Fibroblast of skin of left biceps (primary cell): Measurements from ENCODE around the gene NMT2.

Experiments
- DNase-seq, 2 experiments: peaks; one replicate each; pipeline ENCODE4 v3.0.0-alpha.2; 2013; ENCODE audit warnings: low read depth in 2 of 2

NMT2 gene

DNA sequence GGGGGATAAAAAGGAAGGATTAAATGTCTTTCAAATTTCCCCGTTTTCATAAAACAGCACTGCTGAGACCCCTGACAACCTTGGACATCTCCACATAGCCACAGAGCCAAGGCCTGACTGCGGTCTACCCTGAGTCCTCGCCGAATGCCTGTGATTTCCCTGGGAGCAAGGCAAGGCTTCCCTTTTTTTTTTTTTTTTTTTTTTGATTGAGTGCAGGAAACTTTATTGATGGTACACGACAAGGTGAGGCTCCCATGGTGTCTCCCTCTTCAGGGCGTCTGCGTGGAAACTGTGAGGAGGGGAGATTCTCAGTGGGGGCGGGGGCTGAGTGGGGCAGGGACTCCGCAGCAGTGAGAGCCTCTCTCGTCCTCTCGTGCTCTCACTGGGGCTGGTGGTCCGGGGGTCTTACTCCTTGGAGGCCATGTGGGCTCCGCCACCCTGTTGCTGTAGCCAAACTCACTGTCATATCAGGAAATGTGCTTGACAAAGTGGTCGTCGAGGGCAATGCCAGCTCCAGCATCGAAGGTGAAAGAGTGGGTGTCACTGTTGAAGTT lies 75.6 kb downstream of the NMT2 start:
- no peak for DNase-seq

DNA sequence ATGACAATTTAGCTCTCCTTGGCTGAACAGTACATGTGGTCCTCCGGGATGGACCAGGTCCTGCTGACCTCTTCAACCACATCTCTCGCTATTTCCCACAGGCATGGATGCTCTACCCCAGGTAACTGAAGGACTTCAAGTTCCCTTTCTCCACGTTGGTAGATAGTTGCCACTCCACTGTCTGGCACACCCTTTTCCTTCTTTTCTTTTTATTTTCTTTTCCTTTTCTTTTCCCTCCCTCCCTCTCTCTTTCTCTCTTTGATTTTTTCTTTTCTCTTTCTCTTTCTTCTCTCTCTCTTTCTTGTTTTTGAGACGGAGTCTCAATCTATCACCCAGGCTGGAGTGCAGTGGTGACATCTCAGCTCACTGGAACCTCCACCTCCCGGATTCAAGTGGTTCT lies 77.1 kb downstream of the NMT2 start:
- no peak for DNase-seq

DNA sequence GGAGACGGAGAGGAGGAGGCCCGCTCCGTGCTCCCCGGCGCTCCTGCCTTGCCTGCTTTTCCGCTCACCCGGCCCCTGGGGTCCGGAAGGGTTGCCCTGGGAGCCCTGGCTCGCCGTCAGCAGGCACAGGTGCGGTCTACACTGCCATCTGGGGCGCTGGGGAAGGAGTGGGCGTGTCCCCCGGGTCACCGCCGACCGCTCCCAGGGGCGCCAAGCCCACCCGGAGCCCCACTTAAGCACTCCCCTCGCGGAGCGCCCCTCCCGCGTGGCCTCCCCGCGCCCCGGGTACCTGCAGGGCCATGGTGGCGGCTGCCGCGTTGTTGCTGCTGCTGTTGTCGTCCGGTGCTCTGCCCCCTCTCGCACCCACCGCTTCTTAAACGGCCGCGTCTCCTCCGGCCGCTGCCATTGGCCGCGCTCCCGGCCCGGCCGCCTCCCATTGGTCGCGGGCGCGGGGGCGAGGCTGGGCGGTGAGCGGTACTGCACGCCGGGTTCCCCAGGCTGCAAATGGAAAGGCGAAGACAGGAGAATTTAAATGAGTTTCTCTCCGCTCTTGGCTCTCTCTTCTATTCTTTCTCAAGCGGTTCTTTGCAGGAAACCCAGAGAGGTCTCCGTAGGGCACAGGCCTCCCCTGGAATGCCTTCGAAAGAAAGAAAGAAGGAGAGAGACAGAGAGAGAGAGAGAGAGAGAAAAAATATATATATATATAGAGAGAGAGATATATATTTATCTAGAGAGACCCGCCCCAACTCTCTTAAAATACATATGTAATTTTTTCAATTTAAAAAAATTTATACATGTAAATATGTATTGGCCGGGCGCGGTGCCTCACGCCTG lies 79.8 kb downstream of the NMT2 start, which contains the start of gene ACBD7:
ACBD7 (minus strand) TSS at position 349 of the 834 bp plus-strand sequence; CDS start at position 301, 48 bp downstream.
- DNase-seq, result peak; percentile 12 to 17

DNA sequence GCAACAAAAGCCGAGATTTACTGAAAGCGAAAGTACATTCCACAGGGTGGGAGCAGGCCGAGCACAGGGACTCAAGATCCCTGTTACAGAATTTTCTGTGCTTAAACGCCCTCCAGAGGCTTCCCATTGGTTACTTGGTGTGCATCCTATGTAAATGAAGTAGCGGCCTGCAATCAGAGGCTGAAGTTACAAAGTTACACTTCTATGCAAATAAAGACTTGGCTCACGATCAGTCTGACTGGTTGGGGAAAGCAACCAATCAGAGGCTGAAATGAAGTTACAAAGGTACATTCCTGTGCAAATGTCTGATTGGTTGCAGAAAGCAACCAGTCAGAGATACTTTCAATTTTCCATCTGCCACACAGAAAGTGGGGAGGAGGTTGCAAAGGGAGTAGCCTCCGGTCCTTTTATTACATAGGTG lies 84.0 kb downstream of the NMT2 start:
- peak; percentile 73 to 82 for DNase-seq

DNA sequence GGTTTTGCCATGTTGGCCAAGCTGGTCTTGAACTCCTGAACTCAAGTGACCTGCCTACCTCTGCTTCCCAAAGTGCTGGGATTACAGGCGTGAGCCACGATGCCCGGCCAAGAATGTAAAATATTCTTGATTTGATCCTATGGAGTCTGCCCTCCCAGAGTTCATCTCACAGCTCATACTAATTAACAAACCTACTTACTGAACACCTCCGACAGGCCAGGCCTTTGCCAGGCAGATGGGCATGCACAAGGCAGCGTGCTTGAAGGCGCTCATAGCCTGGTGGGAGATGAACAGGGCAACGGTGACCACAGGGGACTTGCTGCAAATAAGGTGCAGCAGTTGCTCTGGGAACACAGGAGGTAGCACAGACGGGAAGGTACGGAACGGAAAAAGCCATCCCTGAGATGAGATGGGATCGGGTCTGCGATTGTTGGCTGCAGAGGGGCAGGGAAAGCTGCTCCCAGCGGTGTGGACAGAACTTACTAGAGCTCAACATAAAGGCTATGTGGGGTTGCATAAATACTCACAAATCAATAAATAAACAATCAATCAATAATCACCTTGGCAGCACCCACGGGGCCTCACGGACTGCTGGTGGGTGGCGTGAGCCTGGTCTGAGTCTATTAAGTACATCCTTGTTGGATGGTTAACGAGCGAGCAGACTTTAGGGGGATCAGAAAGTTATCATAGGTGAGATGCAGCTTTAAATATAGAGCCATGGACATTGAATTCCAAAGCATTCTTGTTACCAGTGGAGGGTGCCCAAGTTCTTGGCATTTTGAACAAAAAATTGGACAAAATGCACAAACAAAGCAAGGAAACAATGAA lies 84.6 kb downstream of the NMT2 start:
- DNase-seq, result no peak

DNA sequence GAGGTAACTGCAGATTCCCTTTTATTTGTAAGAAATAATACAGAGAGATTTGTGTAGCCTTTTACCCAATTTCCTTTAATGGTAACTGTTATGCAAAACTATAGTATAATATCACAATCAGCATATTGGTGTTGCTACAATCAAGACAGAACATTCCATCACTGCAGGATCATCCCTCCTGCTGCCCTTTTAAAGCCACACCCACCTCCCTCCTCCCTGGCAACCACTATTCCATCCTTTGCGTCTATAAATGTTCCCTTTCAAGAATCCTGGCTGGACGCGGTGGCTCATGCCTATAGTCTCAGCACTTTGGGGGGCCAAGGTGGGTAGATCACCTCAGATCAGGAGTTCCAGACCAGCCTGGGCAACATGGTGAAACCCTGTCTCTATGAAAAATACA lies 93.1 kb downstream of the NMT2 start:
- no peak for DNase-seq

DNA sequence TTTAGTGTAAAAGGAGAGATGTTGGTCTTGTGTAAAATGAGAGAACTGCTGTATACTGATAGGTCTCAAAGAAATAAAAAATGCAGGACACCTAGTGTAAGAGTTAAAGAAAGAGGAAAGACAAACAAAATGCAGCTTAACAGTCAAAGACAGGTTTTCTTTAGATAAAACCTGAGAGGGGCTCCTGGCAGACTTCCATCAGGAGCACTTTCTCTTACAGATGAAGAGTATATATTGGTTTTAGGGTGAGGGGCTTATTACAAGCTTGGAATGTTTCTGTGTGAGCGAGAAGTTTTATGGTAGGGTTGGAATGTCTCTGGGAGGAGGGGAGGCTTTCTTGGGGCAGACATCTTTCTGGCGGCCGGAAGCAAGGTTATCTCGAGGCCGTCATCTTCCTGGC lies 96.1 kb downstream of the NMT2 start:
- DNase-seq, result no peak

DNA sequence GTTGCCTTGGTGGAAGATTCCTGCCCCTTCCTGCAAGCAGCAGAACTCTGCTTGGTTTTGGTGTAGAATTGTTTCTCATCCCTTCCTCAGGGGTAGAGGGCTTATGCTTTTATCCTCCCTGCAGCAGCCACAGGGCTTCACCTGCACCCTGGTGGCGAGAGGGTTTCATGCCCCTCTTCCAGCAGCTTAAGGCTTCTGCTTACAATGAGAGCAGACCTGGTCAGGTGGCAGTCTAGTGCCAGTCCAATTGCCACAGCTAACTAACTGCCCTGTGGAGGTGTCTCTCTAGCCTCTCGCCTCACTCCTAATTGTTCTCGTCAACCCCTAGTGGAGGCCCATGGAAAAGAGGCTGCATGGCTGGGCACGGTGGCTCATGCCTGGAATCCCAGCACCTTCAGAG lies 99.3 kb downstream of the NMT2 start:
- DNase-seq, result no peak

DNA sequence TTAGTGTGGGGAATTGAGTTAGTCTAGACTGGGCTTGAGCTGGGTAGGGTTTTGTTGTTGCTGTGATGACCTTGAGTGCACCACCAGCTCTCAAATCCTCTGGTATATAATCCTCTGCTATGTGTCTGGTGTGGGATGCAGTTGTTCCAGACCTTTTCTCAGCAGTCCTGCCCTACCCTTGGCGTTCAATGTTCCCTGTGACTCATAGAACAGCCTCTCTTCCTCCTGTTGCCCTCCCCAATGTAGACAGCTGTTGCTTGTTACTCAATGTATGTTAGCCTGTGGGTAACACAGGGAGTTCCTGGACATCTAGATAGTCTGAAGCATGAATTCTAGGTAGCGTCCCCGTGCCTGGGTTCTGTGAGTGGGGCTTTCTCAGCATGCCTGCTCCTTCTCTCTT lies 99.7 kb downstream of the NMT2 start:
- no peak for DNase-seq

DNA sequence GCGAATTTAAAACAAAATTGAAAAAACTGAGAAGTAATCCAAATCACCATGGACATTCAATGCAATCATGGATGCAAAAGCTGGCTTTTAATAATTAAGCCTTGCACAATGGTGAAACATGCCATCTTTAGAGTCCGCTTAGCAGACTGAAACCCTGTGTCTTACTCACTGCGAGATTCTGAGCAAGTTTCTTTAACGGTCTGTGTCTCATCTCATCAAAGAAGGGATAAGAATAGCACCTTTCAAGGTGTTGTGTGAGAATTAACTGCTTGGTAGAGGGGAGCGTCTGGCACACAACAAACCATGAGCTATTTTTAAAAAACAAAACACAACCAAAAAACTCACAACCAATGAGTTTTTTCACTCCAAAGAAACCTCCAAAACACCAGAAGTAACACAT lies 101.3 kb downstream of the NMT2 start:
- no peak for DNase-seq

DNA sequence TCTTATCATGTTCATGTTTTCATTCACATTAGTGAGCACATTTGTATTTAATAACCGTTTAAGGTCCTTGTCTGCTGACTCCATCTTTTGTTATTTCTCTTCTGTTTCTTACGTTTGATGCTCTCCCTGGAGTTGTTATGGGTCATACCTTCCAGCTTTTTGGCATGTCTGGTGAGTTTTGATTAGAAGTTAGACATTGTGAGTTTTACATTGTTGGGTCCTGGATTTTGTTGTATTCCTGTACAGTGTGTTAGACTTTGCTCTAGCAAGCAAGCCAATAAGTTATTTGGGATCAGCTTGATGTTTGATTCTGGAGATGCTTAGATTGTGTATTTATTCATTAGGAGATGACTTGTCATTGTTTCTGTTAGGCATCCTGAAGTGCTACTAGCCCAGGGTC lies 107.9 kb downstream of the NMT2 start:
- no peak for DNase-seq

DNA sequence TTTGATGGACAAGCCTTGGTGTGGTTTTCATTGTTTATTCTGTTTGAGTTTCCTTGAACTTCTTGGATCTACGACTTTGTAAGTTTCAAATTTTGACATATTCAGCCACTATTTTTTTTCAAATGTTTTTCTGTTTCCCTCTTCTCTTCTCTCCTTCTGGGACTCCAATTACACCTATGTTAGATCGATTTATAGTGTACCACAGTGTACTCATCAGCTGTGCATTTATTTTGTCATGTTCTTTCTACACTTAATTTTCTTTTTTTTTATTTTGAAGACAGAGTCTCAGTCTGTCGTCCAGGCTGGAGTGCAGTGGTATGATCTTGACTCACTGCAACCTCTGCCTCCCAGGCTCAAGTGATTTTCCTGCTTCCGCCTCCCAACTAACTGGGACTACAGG lies 108.6 kb downstream of the NMT2 start:
- DNase-seq, result no peak

DNA sequence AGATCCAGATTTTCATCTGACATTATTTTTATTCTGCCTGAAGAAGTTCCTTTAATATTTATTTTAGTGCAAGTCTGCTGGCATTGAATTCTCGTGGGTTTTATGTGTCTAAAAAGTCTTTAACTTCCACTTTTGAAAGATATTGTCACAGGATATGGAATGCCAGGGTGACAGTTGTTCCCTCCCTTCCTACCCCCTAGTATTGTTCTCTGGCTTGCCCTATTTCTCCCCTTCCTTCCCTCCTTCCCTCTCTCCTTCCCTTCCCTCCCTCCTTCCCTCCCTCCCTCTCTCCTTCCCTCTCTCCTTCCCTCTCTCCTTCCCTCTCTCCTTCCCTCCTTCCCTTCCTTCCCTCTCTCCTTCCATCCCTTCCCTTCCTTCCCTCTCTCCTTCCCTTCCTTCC lies 109.8 kb downstream of the NMT2 start:
- DNase-seq, result no peak
